Measurements from ENCODE around the gene SC5D. TPM values are rescaled to one million over a fixed set of nuclear protein-coding genes. Genes with fewer than 3 reads are reported as not detected.

The SC5D gene
- total RNA-seq, 6 experiments from 2014 or later = 17.8 to 24.9 (median 22.8) TPM

DNA sequence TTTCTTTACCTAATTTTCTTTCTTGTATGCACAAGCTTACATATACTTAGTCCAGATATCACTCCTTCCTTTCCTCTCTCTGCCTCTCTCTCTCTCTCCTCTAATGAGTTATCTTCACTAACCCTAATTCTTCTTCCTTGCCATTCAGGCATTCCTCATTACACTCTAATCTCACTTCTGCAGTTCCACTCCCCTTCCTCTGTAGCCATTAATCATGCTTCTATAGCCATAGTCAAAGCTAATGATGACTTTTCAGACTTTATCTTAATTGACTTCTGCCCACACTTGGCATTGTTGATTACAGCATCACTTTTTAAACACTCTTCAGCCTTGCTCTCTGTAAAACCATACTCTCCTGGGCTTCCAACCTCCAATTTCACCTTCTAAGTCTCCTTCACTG, 35.3 kb upstream of the SC5D start:
- no peaks in the 10 kb centered on the region for H3K9me3 Mint-ChIP-seq
- TF ChIP-seq, protein P1, sequence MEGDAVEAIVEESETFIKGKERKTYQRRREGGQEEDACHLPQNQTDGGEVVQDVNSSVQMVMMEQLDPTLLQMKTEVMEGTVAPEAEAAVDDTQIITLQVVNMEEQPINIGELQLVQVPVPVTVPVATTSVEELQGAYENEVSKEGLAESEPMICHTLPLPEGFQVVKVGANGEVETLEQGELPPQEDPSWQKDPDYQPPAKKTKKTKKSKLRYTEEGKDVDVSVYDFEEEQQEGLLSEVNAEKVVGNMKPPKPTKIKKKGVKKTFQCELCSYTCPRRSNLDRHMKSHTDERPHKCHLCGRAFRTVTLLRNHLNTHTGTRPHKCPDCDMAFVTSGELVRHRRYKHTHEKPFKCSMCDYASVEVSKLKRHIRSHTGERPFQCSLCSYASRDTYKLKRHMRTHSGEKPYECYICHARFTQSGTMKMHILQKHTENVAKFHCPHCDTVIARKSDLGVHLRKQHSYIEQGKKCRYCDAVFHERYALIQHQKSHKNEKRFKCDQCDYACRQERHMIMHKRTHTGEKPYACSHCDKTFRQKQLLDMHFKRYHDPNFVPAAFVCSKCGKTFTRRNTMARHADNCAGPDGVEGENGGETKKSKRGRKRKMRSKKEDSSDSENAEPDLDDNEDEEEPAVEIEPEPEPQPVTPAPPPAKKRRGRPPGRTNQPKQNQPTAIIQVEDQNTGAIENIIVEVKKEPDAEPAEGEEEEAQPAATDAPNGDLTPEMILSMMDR (IDR thresholded peaks at IDR 0.05) = no peak

DNA sequence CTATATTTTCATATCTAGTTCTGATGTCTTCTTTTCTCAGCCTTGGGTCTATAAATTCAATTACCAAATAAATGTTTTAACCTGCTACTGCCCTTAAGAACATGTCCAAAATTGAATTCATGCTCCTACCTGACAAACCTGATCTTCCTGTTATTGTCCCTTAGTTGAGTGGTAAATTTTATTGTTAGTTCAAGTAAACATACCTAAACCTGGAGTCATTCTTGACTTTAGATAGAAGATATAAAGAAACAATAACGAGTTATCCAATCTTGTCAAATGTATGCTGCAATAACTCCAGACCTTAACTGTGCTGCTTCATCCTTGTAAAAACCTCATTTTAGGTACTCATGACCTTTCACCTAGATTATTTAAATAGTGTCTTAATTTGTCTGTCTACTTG, 34.6 kb upstream of the SC5D start:
- Mint-ChIP-seq H3K27me3 (ENCODE audit: insufficient read depth) (peaks cover 12% of the 10 kb centered on the region), H3K27ac (no peak overlapping the region), H3K4me1 (ENCODE audit: low read depth) (no peaks in the 10 kb centered on the region), H3K9me3 (peaks cover 6% of the 10 kb centered on the region), H3K4me3 (no peak overlapping the region), H3K36me3 (ENCODE audit: low read depth) (peaks cover 7% of the 10 kb centered on the region; the same call in 1 of the 2 replicates)
- TF ChIP-seq, protein P1 (IDR thresholded peaks at IDR 0.05) = no peak
- no peak for DNase-seq

More for the DNA sequence above, 35.3 kb upstream of the SC5D start:
- Mint-ChIP-seq H3K36me3 (ENCODE audit: low read depth) (peaks cover 4% of the 10 kb centered on the region; the same call in 1 of the 2 replicates), H3K27me3 (ENCODE audit: insufficient read depth) (peaks cover 12% of the 10 kb centered on the region), H3K27ac (no peak overlapping the region), H3K4me1 (ENCODE audit: low read depth) (no peaks in the 10 kb centered on the region), H3K4me3 (no peak overlapping the region)
- DNase-seq = no peak

DNA sequence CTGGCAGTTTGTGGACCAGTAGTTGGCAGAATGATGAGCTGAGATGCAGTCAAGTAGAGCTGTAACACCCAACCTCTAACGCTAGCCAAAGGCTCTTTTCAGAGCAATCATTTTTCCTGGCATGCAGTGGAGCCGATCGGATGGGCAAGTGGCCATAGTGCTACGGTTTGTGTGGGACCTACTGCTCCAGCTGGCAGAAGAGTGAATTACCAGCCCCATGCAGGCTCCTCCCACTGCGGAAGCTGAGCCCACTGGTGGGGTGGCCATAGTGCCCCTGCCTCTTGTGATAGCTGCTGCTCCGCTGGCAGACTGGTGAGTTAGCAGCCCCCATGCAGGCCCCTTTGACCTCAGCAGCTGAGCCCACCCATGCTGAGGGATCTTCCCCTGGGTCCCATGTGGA, 27.0 kb upstream of the SC5D start:
- Mint-ChIP-seq H3K36me3 (ENCODE audit: low read depth) (peaks cover 9% of the 10 kb centered on the region; the same call in 1 of the 2 replicates), H3K27me3 (ENCODE audit: insufficient read depth) (peaks cover 26% of the 10 kb centered on the region), H3K27ac (no peak overlapping the region), H3K4me1 (ENCODE audit: low read depth) (no peaks in the 10 kb centered on the region), H3K4me3 (no peak overlapping the region), H3K9me3 (peaks cover 10% of the 10 kb centered on the region)
- no peak for DNase-seq
- TF ChIP-seq, protein P1 (IDR thresholded peaks at IDR 0.05) = no peak

GRCh38 chr11:121268581-121268980, 24.0 kb upstream of the SC5D start:
- Mint-ChIP-seq H3K9me3 (no peaks in the 10 kb centered on the region; the same call in 1 of the 2 replicates), H3K4me1 (ENCODE audit: low read depth) (no peaks in the 10 kb centered on the region), H3K36me3 (ENCODE audit: low read depth) (no peaks in the 10 kb centered on the region), H3K27ac (no peak overlapping the region), H3K4me3 (no peak overlapping the region), H3K27me3 (ENCODE audit: insufficient read depth) (peaks cover 34% of the 10 kb centered on the region)
- DNase-seq = no peak
- TF ChIP-seq, protein P1 (IDR thresholded peaks at IDR 0.05) = no peak

DNA sequence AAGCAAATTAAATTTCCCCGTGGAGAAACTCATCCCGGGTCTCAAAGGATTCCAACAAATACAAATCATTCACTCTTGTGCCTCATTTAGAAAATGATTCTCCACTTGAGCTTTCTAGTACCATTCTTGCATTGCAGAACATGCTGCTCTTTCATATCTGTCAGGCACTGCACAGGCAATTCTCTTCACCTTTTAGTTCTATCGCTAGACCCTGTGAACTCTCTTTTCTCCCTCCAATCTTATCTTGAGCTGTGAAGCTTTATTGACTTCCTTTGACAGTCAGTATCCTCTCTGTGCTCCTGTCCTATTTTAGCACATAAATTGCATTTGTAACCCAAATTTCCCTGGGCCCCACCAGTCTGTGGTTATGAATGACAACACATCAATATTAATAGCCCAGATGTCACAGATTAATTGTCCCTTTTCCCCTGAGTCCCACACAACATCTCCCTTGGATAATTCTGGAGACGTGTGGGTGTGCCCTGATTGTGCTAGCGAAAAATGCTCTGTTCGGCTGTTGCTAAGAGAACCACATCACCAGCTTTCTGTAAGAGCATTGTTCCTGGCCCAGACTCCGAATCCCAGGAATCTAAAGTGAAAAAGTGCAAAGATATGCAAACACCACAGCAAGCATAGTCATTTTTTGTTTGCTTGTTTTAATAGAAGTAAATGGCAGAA, 22.4 kb upstream of the SC5D start:
- no peak for DNase-seq
- TF ChIP-seq, protein P1 (IDR thresholded peaks at IDR 0.05) = no peak
- H3K9me3 Mint-ChIP-seq = no peaks in the 10 kb centered on the region; the same call in 1 of the 2 replicates
- no peak overlapping the region for H3K4me3 Mint-ChIP-seq
- H3K27me3 Mint-ChIP-seq (ENCODE audit: insufficient read depth) = peaks cover 31% of the 10 kb centered on the region
- H3K27ac Mint-ChIP-seq = no peak overlapping the region
- no peaks in the 10 kb centered on the region for H3K4me1 Mint-ChIP-seq (ENCODE audit: low read depth)
- H3K36me3 Mint-ChIP-seq (ENCODE audit: low read depth) = no peaks in the 10 kb centered on the region

Data from HFFc6 (cell line).